CD4-positive, alpha-beta T cell treated with Interleukin-15 for 4 hours (primary cell): ENCODE data around the gene PCDH18.
"Not testable (repeated sequence)": the region's sequence is repeated elsewhere in the genome, so short reads cannot be mapped to it uniquely, and the experiment has no call there.

Experiments
- DNase-seq: peaks from one replicate; pipeline ENCODE4 v3.0.0-alpha.2; 2020; ENCODE audit warnings: low spot score

The PCDH18 gene, protein sequence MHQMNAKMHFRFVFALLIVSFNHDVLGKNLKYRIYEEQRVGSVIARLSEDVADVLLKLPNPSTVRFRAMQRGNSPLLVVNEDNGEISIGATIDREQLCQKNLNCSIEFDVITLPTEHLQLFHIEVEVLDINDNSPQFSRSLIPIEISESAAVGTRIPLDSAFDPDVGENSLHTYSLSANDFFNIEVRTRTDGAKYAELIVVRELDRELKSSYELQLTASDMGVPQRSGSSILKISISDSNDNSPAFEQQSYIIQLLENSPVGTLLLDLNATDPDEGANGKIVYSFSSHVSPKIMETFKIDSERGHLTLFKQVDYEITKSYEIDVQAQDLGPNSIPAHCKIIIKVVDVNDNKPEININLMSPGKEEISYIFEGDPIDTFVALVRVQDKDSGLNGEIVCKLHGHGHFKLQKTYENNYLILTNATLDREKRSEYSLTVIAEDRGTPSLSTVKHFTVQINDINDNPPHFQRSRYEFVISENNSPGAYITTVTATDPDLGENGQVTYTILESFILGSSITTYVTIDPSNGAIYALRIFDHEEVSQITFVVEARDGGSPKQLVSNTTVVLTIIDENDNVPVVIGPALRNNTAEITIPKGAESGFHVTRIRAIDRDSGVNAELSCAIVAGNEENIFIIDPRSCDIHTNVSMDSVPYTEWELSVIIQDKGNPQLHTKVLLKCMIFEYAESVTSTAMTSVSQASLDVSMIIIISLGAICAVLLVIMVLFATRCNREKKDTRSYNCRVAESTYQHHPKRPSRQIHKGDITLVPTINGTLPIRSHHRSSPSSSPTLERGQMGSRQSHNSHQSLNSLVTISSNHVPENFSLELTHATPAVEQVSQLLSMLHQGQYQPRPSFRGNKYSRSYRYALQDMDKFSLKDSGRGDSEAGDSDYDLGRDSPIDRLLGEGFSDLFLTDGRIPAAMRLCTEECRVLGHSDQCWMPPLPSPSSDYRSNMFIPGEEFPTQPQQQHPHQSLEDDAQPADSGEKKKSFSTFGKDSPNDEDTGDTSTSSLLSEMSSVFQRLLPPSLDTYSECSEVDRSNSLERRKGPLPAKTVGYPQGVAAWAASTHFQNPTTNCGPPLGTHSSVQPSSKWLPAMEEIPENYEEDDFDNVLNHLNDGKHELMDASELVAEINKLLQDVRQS

DNA sequence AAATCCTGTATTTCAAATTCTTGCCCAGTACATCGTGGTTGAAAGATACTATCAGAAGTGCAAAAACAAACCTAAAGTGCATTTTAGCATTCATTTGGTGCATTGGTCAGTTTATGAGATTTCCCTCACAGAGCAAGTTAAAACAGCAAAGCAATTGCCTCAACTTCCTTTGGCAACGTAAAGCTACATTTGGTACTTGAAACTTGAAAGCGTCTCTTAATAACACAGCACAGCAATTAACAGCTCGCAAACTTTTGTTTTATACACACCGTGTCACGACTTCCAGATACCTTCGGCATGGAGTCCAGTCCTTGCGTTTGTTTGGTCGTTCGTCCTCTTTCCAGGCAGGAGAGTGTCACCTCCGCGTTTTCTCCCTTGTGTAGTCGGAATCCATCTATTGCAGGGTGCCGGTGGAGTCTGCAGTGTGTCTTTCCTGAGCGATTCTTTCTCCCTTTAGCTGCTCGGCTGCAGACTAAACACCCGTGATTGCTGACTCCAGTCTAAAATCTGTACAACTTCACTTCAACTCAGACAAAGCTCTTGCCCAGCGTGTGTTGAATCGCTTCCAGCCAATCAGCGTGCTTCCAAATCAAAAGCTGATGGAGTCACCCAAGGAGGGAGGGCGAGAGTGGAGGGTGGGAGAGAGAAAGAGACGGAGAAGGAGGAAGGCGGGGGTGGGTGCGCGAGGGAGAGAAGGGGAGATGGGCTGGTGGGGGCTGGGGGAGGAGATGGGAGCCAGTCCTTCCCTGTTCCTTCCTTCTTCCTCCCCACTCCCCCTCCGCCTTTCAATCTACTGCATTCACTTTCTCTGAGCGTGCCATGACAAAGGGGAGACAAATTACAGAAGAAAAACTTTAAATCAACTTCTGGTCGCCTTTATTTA is at the start of gene PCDH18:
TSS of gene PCDH18 (minus strand) at position 509 of the 883 bp plus-strand sequence. CDS start at position 103, 406 bp downstream.
- DNase-seq = peak; percentile 29

DNA sequence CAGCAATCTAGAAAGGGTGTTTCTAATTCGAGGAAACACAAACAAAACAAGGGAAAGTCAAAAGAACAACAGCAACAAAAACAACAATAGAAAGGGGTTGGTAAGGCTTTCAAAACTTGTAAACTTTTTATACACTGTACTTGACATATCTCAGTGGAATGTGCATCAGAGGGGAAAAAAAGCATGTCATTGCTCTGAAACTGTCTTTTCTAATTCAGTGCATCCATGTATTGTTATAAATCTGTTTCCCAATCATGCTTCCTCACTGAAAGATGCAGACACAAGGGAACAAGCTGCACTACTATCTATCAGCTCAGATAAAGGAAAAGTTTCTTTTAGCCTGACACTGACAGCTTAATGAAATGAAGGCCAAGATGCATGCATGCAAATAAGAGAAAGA is 44.2 kb upstream of the PCDH18 start:
- DNase-seq = no peak

DNA sequence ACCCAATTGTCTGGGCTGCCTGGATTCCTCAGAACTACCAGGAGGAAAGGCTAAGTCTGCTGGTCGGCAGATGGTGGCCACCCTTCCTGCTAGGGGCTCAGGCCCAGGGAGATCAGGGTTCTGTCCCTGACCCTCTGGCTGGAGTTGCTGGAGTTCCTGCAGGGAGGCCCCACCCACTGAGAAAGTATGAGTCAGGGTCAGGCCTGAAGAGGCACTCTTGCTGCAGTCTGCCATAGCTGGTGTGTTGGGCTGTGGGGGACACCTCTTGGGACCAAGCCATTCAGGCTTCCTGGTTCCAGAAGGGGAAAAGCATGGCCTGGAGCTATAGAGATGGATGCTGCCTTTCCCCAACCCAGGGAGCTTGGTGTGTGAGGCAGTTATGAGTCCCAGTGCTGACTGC is 40.4 kb upstream of the PCDH18 start:
- no peak for DNase-seq

DNA sequence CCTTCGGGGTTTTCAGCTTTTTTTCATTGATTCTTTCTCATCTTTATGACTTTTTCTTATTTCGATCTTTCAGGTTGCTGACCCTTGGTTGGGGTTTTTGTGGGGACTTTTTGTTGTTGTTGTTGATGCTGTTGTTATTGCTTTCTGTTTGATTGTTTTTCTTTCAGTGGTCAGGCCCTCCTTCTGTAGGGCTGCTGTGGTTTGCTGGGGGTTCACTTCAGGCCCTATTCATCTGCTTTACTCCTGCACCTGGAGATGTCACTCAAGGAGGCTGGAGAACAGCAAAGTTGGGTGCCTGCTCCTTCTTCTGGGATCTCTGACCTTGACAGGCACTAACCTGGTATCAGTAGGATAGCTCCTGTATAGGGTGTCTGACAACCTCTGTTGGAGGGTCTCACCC is 39.9 kb upstream of the PCDH18 start:
- DNase-seq = no peak

DNA sequence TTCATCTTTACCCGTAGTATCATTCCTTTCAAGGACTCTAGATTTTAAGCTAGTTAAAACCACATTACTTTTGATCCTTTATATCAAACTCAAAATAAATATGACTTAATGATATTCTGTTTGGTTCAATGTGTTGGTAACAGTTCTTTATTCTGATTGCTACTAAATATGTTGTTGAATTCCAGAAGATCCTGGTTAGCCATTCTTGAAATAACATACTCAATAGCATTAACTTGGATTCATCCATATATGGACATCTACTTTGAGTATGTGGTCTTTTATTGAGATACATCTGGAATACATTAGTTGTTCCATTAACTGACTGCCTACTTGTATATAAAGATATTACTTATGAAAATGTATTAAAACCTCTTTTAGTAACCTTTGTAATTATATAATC is 27.5 kb upstream of the PCDH18 start:
- no peak for DNase-seq

DNA sequence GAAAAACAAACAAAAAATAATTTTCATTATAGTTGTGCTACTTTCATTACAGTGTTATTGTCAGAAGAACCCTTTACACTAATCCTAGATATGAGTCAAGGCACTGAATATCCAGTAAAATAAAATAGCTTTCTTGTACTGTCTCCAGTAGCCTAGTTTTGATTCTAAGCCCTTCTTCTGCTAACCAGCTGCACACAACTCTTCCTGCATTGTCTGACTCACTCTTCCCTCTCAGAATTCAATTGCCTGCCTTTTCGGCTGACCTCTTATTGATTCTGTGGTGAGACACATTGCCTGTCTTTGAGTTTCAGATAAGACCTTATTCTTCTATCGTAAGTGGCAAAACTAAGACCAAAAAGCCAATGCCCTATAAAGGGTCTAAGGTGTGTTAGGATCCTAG is 26.7 kb upstream of the PCDH18 start:
- DNase-seq = no peak

DNA sequence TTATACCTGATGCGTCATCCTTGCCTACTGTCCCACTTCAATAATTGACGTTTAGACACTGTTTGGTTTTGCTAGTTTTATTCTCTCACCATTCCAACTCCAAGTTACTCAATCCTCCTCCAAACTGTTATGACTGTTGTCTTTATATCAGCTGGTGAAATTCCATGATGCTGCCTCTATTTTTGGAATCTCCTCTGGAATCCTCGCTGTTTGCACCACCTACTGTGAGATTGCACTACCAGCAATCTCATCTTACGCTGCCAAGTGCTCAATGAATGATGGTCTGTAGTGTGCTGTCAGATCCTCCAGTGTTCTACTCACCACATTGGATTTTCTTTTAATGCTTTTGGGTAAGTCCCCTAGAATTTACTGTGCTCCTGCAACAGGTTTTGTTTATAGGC is 13.2 kb upstream of the PCDH18 start:
- DNase-seq = no peak

DNA sequence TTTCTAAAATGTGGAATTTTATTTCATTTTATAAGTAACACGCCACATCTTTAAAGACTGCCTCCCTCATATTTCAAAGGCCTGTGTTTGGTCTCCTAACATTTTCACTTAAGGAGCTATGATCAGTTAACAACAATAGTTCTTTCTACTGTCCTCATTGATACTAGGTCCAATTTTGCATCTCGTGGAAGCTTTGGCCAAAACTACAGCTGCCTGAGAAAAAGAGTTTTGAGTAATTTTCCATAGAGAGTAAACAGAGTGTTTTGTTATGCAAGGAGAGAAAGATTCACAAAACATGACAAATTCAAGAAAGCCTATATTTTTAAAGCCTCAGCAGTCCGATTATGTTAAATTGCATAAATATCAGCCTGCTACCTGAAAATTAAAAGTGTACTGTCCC is 11.4 kb upstream of the PCDH18 start:
- no peak for DNase-seq

DNA sequence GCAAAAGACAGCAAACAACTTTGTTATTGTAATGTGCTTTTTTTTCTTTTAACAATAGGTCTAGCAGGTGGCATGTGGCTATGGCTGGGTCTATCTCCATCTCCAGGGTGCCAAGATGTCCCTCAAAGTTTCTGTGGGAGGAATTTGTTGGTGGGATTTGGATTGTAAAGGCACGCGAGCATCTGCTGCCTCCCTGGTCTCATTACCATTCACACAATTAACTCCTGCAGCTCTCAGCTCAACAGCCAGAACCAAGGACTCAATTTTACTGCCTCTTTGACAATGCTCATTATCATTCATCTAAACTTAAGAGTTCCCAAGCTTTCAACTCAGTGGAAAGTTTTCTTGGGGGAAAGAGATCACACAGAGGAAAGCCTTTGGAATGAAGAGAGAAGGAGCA is 10.9 kb upstream of the PCDH18 start:
- DNase-seq = no peak

DNA sequence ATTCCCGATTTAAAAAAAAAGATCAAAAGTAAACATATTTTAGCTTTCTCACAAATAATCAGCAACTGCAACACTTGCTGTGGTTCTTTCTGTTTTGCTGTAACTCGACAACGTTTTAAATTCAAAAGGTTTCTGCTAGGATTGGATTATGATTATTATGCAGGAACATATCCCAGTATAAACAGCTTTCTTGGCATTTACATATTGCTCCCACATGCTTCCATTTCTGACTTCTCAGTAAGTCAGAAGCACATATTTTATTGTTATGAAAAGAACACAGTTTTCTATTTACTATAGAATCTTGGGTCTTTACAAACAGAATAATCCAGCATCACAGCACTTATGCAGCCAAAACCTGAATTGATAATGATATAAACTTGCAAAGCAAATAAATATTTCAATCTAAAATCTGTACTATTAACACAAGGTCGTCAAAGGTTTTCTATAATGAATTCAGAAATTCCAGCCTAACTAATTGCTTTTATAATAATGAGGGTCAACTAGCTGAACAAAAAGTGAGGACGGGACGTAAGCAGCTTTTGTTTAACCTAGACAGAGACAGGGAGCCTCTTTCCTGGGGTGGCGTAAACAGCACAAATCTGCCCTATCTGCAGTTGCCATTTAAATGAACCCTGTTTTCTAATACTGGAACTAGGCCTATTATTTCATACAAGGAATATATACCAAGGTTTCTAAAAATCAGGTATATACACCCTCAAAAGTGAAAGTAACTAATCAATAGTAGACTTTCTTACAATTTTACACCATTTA is 9.8 kb upstream of the PCDH18 start:
- no peak for DNase-seq

DNA sequence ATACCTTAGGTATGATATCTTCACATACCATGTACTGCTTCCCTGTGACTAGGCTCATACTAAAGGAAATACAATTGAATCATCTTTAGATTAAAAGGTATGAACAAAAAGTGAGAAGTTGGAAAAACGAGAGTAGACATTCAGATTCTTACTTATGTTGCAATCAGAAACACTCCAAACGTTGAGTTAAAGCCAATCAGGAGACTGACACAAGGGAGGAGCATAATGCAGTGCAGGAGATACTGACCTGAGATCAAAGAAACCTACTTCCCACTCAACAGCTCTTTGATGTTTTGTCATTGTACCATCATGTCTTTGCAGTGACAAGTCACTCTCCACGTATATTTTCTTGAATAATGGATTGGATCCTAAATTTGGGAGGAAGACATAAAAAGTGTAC is 8.9 kb upstream of the PCDH18 start:
- no peak for DNase-seq

DNA sequence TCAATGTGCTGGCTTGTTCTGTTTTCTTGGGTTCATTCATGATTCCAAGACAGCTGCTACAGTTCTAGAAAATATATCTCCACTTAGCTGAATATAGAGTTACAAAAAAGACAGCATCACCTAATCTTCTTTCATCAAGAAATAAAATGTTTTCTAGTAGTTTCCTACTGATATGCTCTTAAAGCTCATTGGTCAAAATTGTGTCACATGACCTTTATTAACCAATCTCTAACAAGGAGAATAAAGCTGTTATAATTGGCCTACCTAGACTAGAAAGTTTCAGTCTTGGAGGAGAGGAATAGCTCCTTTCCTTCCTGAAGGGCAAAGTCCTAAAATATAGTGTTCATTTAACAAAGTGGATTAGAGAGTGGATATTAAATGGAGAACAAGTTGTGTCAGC is 8.1 kb upstream of the PCDH18 start:
- no peak for DNase-seq

DNA sequence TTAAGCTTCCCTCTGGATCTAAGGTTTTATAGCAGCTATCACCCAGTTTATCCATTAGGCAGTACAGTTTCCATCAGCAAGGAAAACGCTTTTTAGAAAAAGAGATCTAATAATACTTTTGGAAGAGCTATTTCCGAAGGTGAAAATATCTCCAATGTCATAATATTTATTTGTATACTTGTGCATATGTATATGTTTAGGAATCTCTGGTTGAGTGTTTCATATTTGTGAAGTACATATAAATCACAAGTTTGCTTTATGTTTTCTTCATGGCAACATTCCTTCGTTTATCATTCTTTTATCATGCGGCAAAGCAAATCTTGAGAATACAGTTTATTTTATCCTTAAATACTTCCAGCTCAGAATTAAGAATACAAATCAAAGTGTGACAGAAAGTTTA is 6.2 kb upstream of the PCDH18 start:
- DNase-seq = no peak

DNA sequence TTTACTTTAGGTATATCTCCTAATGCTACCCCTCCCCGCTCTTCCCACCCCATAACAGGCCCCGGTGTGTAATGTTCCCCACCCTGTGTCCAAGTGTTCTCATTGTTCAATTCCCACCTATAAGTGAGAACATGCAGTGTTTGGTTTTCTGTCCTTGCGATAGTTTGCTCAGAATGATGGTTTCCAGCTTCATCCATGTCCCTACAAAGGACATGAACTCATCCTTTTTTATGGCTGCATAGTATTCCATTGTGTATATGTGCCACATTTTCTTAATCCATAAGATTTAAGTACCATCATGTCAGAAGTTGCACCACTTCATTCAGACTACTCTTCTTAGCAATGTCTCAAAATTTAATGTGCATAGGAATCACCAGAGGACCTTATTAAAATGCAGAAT is 5.5 kb upstream of the PCDH18 start:
- DNase-seq = not testable (repeated sequence)

DNA sequence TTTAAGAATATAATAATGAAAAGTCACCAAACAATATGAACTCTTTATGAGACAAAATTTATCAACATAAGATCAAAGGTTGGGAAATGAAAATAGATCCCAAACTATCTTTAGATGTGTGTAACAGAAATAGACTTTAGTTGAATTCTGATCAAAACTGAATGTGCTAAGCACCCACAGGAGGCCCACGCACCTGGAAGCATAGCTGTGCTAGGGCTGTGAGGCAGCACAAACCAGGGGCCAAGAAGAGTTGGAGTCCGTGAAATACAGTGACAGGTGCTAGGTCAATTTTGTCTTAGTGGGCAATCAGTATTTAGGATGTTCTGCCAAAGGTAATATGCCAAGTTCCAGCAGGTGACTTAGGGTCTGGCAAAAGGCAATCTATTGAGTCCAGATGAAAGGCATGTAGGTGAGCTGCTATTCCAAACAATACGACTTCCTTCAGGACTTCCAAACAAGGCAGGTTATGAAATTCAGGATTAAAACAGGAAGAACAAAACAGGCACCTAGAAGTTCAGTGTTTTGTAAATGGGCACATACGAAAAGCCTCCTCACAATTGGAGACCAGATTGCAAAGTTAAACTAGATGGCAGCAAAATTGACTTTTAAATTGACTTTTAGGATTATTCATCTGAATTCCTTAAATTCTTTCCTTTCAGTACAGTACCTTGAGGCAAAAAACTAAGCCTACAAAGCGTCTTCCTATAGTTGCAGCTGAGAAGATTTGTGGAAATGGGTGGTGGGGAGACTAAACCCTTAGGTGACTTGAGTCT is 4.7 kb upstream of the PCDH18 start:
- DNase-seq = no peak

DNA sequence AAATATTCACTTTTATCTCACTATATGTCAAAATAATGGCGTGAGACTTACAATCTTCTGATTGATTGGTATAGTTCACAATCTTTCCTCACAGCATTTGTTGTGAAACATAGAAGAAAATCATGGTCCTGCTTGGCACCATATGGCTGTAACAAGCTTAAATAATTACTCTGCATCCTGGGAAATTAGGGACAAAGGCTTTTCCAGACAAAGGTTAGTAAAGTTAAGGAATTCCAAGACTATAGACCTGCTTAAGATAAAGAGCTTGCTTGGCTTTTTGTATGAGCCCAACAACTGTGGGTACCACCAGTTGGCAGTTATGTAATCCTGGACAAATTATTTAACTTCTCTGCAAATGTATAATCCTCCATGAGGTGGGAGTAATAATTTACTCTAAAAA is 3.4 kb upstream of the PCDH18 start:
- DNase-seq = no peak

DNA sequence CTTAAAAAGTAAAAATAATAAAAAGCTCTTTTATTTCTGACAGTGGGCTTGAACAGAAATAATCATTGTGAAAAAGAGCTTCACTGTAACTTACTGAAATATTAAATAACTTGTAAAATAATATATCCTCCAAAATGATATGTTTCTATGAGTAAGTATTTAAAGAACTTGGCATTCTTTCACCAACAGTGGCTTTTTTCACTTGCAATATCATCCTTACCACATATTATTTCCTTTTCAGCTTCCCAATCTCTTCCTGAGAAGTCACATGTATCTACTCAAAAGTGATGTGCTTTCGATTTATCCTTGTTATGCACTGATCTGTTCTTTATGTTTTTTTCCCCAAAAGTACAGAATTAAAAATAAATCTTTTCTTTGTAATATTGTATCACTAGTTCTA is 2.2 kb upstream of the PCDH18 start:
- no peak for DNase-seq

DNA sequence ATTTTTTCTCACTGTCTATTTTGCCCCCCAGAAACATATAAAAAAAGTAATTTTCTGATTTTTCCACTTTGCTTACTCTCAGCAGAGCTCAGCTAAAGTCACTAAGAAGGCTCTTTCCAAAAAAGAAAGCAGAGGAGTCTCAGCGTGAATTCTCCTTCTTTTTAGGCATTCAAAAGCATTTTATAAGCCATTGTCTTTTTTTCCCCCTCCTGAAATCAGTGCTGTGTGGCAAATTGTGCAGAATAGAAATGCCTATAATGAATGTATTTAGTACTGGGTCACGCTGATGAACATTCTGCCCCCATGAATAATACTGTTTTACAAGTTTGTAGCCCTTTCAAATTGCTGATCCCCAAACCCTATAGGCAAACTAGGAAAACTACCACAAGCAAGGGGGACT is 1.6 kb upstream of the PCDH18 start:
- no peak for DNase-seq

DNA sequence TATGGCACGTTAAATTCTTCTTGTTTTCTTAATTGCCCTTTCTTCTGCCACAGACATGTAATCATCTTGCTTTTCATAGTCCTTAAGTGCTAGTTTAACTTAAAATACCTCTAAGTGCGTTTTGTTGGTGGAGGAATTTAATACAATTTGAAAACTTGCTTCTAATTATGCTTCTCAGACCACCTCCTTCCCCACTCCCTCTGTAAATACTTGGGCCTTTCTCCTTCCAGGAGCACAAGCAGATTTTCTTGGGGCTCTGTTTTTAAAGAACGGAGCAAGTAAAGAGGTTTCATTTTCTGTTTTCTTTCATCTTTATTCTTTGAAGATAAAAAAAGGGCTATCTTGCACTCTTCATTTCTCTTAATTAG is 559 bp upstream of the PCDH18 start:
- DNase-seq = no peak
